Endothelial cell of hepatic sinusoid (primary cell): ENCODE measurements around the gene PTPN12.

Experiments used
- in situ Hi-C: cut with HindIII; loops from 2 replicates; pipeline ENCODE4 v1.10.0; 2017; ENCODE audit warnings: low sequenced_read_pairs

PTPN12 gene

DNA sequence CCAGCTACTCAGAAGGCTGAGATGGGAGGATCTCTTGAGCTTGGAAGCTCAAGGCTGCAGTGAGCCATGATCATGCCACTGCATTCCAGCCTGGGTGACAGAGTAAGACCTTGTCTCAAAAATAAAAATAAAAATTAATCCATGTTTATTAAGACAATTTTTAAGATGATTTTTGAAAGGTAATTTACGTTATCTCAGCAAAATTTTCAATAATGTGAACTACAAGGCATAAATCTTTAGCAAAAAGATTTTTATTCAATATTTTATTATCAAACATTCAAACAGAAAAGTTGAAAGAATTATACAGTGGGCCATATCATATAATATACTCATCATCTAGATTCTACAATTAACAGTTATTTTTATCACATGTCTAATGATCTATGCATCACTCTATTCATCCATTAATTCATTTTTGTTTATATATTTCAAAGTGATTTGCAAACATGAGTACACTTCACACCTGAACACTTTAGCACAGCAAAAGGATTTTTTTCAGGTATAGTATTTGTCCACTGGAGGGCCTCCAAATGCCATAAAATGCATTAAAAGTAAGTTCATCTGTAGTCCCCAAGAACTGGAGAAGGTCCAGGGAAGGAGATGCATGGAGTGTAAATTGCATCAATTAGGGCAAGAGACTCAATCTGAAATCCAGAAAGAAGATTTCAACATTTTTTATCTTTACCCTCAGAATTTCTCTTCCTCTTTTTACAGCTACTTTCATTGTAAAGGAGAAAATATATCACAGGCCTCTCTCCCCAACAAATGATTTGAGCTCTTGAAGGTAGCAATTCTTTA lies 120.5 kb downstream of the PTPN12 start:
- in situ Hi-C loops: no loop called here

DNA sequence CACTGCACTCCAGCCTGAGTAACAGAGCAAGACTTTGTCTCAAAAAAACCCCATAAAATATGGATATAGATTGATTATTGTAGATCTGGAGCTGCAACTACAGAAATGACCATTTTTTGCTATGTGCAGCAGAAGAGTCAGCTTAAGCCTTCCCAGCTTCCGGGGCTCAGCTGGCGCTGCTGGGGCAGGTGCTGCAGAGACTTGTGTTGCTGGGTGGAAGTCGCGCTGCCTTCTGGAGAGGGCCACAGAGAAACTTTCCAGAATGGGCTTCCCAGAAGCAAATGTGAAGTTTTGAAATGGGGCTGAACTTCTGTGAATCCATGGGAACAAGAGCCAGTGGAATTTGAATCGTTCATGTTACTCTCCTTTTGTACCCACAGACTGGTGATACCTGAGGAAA lies 121.8 kb downstream of the PTPN12 start:
- in situ Hi-C loops: no loop called here

DNA sequence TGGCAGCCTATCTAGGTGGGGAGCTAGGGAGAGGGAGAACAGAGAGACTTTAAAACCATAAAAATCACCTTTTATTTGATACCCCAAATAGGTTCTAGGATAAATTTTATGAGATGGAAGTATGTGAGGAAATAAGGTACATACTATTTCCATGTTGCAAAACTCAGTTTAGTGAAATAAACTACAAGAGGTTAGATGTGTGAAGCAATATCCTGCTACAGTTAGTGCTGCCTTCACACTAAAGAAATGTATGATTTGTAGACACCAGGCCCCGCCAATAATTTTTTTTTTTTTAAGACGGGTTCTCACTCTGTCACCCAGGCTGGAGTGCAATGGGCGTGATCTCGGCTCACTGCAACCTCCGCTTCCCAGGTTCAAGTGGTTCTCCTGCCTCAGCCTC lies 124.7 kb downstream of the PTPN12 start:
- in situ Hi-C loops: no loop called here

DNA sequence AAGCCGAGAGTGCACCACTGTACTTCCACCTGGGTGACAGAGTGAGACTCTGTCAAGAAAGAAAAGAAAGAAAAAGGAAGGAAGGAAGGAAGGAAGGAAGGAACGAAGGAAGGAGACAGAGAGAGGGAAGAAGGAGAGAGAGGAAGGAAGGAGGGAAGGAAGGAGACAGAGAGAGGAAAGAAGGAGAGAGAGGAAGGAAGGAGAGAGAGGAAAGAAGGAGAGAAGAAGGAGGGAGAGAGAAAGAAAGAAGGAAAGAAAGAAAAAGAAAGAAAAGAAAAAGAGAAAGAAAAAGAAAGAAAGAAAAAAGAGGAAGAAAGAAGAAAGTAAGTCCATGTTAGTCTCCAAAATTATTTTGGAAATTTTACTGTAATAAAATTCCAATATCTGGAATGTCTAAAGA lies 125.8 kb downstream of the PTPN12 start:
- in situ Hi-C loops: no loop called here

DNA sequence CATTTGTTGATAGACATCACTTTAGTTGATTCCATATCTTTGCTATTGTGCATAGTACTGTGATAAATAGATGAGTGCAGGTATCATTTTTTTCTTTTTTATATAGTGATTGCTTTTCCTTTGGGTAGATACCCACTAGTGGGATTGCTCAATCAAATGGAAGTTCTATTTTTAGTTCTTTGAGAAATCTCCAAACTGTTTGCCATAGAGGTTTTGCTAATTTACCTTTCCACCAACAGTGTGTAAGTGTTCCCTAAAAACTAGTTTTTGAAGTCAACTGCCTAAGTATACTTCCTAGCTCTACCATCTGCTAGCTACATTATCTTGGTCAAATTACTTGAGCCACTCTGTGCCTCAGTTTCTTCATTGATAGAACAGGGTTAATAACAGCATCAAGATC lies 127.6 kb downstream of the PTPN12 start:
- in situ Hi-C loops: no loop called here

DNA sequence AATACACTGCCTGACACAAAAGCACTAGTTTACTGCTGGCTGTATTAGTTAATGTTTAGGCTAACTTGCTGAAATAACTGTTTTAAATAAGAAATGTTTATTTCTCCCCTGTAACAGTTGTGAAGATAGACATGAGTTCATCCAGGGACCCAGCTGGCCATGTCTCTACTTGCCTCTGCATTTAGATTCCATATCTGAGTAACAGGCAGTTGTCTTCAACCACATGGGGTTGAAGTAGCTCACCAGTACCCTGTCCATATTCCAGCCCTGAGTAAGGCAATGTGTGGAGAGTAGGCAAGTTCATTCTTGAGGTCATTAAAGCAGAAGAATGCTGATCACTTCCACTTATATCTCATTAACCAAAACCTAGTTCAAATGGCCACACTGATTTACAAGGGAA lies 128.1 kb downstream of the PTPN12 start:
- in situ Hi-C loops: no loop called here

DNA sequence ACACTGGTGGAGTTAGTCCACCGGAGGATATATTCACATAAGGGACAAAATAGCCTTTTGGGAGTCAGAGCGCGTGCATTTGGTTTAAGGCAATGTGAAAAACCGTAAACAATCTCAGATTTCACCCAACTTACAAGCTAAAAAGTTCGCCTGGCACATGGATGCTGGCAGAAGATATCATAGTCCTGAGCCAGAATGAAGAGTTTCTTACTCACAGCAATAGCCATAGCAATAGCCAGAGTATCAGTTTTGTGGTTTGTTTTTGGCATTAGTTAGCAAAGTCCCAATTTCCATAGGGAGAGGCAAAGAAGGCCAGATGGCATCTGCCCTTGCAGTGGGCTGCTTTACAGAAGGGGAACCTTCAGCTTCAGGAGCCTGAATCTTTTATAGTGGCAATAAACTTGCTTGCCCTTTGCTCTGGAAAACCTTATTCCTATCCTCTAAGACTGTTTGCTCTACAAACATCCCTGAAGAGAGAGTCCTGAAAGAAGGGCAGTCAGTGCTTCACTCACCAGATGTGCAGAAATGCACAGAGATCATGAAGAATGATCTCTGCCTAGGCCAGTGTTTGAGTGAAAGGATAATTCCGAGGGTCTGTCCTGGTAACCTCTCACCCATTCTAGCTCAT lies 130.5 kb downstream of the PTPN12 start:
- in situ Hi-C loops: no loop called here

DNA sequence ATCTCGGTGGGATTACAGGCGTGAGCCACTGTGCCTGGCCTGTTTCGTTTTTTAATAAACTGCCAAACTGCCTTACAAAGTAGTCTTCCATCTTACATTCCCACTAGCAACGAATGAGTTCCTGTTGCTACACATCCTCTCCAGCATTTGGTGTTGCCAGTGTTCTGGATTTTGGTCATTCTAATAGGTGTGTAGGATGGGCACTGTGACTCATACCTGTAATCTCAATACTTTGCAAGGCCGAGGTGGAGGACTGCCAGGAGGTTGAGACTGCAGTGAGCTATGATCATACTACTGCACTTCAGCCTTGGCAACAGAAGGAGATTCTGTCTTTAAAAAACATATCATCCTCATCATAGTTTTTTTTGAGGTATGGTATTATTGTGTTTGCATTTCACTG lies 137.8 kb downstream of the PTPN12 start:
- in situ Hi-C loops: no loop called here

DNA sequence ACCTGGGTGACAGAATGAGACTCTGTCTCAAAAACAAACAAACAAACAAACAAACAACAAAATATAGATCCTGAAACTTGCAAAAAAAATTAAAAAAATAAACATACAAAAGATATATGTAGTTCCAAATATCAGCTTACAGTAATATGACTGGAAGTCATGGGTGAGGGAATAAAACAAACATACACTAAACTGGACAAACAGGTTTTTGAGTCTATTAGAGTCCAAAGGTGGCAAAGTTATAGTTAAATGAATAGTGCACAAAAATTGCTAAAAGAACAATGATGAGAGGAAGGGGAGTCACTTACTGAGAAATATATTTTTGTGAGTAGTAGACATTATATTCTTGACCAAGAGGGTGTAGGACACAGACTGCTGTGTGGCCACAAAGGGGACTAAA lies 142.5 kb downstream of the PTPN12 start:
- in situ Hi-C loops: no loop called here

DNA sequence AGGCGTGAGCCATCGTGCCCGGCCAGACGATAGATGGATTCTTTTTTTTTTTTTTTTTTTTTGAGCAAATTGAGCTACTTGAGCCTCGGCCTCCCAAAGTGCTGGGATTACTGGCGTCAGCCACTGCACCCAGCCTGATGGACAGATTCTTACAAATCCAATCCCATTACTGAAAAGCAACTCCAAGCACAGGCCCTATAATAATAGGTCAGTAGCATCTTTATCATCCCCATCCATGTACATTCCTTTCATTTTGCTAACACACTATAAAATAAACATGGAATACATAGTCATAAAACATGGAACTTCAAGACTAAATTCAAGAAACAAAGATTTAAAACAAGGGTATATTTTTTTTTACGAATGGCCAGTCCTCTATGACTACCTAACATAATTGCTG lies 143.2 kb downstream of the PTPN12 start:
- in situ Hi-C loops: no loop called here

DNA sequence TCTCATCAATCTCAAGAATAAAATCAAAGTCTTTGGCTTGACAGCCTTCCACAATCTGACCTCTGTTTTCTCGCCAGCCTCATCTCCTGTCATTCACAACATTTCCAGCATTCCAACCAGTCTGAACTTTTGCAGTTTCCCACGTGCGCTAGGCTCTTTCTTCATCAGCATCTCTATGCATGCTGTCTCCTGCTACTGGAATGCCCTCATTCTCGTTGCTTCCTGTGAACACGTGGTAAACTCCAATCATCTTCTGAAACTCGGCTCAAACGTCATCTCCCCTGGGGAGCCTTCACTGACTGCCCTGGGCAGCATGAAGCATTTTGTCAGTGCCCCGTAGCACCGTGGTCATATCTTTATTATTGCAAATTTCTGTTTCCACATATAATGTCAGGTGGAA lies 146.9 kb downstream of the PTPN12 start:
- in situ Hi-C loops: no loop called here

DNA sequence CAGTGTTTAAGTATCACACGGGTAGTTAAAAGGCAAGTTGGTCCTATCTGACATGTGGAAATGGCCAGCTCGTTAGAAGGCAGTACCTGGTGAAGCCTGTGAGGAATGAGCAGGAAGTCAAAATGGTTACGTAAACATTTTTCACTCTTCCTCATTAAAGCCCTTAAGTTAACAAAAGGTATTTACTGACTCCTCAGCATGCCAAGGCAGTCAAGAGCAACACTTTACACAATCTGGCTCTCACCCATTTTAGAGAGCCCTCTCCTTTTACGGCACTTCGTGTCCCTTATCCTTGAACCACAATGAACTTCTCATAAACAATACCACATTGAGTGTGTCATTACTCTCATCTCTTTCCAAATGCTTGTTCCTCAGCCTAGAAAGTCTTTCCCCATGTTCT lies 148.1 kb downstream of the PTPN12 start:
- in situ Hi-C loops: no loop called here

DNA sequence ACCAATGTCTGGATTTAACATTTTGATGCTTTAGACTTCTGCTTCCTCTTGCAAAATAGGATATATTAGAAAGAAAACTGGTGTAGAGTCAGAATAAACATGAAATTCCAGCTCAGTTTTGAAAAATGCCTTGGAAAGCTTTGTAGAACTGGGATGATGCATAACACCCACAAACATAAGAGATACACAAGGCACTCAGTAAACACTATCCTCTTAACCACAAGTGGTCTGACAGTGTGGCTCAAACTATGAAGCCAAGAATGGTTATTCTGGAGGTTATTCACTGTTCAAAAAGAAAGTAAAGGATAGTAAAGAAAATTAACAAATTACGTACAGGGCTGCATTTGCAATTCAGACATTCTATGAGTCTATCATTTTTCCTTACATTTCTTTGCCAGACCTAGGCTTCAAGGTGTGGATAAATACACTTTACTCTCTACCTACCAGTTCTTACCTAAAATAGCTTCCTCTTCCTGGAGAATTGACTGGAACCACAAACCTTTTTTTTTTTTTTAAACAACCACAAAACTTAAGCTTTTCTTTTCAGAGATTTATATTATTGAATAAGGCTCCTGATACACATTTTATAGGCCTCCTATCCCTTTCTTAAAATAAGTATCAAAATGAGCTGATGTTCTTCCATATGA lies 150.1 kb downstream of the PTPN12 start:
- in situ Hi-C loops: no loop called here

DNA sequence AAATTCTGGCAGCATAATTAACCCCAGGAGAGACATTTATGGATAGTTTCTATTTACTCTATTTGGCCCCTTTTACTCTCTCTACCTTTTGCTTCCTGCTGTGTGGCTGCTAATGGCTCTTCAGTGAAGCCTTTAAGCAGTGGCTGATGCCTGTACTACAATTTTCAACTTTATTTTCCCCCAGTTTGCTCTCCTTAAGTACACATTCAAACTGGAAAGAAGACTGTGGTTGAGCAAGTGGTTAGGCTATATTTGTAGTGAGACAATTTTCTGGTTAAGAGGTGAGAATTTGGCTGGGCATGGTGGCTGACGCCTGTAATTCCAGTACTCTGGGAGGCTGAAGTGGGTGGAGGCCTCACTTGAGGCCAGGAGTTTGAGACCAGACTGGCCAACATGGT lies 150.7 kb downstream of the PTPN12 start:
- in situ Hi-C loops: no loop called here
